PC-9 (cell line): Measurements from ENCODE around the gene TMEM174.
"Not testable (repeated sequence)": the region's sequence is repeated elsewhere in the genome, so short reads cannot be mapped to it uniquely, and the experiment has no call there.

ENCODE experiments used
- EZH2 ChIP-seq: fragments of 200-600 bp; sonication (generic); IDR thresholded peaks from 2 replicates; pipeline ENCODE4 v1.8.0; 2017; ENCODE audit warnings: antibody characterized with exemption, low read depth
- TF ChIP-seq, protein P1 (sequence below): fragments of 200-600 bp; sonication (generic); conservative IDR thresholded peaks from 2 replicates; pipeline ENCODE4 v1.6.1; 2017; ENCODE audit warnings: mixed run types, antibody characterized with exemption, mild to moderate bottlenecking, moderate library complexity

DNA sequence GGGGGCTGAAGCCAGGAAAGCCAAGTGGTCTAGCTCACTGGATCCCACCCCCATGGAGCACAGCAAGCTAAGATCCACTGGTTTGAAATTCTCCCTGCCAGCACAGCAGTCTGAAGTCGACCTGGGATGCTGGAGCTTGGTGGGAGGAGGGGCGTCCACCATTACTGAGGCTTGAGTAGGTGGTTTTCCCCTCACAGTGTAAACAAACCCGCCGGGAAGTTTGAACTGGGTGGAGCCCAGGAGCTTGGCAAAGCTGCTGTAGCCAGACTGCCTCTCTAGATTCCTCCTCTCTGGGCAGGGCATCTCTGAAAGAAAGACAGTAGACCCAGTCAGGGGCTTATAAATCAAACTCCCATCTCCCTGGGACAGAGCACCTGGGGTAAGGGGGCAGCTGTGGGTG, 34.2 kb downstream of the TMEM174 start:
- TF ChIP-seq, protein P1, sequence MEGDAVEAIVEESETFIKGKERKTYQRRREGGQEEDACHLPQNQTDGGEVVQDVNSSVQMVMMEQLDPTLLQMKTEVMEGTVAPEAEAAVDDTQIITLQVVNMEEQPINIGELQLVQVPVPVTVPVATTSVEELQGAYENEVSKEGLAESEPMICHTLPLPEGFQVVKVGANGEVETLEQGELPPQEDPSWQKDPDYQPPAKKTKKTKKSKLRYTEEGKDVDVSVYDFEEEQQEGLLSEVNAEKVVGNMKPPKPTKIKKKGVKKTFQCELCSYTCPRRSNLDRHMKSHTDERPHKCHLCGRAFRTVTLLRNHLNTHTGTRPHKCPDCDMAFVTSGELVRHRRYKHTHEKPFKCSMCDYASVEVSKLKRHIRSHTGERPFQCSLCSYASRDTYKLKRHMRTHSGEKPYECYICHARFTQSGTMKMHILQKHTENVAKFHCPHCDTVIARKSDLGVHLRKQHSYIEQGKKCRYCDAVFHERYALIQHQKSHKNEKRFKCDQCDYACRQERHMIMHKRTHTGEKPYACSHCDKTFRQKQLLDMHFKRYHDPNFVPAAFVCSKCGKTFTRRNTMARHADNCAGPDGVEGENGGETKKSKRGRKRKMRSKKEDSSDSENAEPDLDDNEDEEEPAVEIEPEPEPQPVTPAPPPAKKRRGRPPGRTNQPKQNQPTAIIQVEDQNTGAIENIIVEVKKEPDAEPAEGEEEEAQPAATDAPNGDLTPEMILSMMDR = not testable (repeated sequence)
- not testable (repeated sequence) for TF ChIP-seq EZH2
